GM12875 (cell line): ENCODE data around the gene TENT4A.

Experiments
- H3K4me3 ChIP-seq: one replicate; pipeline ENCODE4 v1.5.1; 2011; ENCODE audit warnings: low read depth, low read length, control low read depth
- TF ChIP-seq, protein P1 (sequence below): IDR thresholded peaks from 2 replicates; pipeline ENCODE4 v1.5.1; 2011; ENCODE audit warnings: low read depth, mild to moderate bottlenecking, control low read depth, inconsistent platforms, low read length, moderate library complexity, borderline replicate concordance; ENCODE audit not compliant: insufficient read depth

The TENT4A gene

GRCh38 chr5:6675784-6676491 lies 37.3 kb upstream of the TENT4A start:
- TF ChIP-seq, protein P1, sequence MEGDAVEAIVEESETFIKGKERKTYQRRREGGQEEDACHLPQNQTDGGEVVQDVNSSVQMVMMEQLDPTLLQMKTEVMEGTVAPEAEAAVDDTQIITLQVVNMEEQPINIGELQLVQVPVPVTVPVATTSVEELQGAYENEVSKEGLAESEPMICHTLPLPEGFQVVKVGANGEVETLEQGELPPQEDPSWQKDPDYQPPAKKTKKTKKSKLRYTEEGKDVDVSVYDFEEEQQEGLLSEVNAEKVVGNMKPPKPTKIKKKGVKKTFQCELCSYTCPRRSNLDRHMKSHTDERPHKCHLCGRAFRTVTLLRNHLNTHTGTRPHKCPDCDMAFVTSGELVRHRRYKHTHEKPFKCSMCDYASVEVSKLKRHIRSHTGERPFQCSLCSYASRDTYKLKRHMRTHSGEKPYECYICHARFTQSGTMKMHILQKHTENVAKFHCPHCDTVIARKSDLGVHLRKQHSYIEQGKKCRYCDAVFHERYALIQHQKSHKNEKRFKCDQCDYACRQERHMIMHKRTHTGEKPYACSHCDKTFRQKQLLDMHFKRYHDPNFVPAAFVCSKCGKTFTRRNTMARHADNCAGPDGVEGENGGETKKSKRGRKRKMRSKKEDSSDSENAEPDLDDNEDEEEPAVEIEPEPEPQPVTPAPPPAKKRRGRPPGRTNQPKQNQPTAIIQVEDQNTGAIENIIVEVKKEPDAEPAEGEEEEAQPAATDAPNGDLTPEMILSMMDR: no peak
- H3K4me3 ChIP-seq: no peak overlapping the region

DNA sequence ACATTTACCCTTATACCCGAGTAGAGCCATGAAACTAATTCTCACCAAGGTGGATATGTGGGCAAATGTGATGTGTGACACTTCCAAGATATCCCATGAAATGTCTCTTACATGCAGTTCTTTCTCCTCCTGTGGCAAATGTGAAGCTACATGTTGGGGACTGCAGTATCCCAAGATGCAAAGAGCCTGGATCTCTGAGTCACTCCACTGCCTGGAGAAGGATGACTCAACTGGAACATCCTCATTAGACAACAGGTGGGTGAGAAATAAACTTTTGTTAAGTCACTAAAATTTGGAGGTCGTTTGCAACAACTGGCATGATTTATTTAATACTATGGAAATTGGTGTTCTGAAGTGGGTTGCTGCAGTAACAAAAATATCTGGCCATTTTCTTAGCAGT lies 36.5 kb upstream of the TENT4A start:
- TF ChIP-seq, protein P1: no peak
- H3K4me3 ChIP-seq: no peak overlapping the region

DNA sequence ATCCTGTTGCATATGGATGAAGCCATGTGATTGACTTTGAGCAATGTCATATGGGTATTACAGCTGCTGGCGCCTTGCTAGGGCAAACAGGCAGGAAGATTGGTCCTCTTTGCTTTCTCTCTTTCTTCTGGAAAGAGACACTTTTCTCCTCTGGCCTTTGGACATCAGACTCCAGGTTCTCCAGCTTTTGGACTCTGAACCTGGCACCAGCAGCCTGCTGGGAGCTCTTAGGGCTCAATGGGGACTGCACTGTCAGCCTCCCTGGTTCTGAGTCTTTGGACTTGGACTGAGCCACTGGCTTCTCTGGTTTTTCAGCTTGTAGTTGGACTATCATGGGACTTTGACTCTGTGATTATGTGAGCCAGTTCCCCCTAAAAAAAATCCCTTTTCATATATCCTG lies 34.8 kb upstream of the TENT4A start:
- TF ChIP-seq, protein P1: no peak
- H3K4me3 ChIP-seq: no peak overlapping the region

DNA sequence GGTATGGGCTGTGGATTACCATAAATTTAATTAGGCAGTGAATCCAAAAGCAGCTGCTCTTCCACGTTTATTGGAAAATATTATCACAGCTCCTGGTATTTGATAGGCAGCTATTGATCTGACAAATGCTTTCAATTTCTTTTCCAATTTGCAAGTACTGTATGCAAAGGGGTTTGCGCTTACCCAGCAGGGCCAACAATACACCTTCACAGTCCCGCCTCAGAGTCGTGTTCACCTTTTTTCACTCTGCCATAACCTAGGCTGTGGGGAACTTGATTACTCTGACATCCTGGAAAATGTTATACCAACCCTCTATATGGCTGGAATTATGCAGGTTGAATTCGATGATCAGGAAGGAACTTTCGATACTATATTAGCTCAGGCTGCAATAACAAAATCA lies 32.3 kb upstream of the TENT4A start:
- TF ChIP-seq, protein P1: no peak

DNA sequence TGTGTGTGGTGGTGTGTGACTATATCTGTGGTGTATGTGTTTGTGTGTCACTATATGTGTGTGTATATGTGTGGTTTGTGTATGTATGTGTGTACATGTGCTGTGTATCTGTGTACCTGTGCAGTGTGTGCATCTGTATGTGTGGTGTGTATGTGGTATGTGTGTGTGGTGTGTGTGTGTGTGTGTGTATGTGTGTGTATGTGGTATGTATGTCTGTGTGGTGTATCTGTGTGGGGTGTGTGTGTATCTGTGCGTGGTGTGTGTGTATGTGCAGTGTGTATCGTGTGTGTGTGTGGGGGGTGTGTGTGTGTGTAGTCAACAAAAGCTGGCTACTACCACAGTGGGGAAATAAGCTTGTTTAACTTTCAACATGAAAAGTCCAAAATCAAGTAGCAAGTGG lies 31.6 kb upstream of the TENT4A start:
- no peak overlapping the region for H3K4me3 ChIP-seq
- TF ChIP-seq, protein P1: no peak

More for the DNA sequence above, 32.3 kb upstream of the TENT4A start:
- H3K4me3 ChIP-seq: no peak overlapping the region

GRCh38 chr5:6682239-6682638 lies 31.0 kb upstream of the TENT4A start:
- H3K4me3 ChIP-seq: no peak overlapping the region
- TF ChIP-seq, protein P1: no peak

- H3K4me3 ChIP-seq: no peak overlapping the region
- TF ChIP-seq, protein P1: no peak
Measured at GRCh38 chr5:6683241-6683640, 30.0 kb upstream of the TENT4A start.
